PC-9 (cell line): ENCODE data around the gene ZC3H14.

Source experiments
- EZH2 ChIP-seq: fragments of 200-600 bp; sonication (generic); IDR thresholded peaks from 2 replicates; pipeline ENCODE4 v1.8.0; 2017; ENCODE audit warnings: antibody characterized with exemption, low read depth
- TF ChIP-seq, protein P1 (sequence below): fragments of 200-600 bp; sonication (generic); conservative IDR thresholded peaks from 2 replicates; pipeline ENCODE4 v1.6.1; 2017; ENCODE audit warnings: mixed run types, antibody characterized with exemption, mild to moderate bottlenecking, moderate library complexity

DNA sequence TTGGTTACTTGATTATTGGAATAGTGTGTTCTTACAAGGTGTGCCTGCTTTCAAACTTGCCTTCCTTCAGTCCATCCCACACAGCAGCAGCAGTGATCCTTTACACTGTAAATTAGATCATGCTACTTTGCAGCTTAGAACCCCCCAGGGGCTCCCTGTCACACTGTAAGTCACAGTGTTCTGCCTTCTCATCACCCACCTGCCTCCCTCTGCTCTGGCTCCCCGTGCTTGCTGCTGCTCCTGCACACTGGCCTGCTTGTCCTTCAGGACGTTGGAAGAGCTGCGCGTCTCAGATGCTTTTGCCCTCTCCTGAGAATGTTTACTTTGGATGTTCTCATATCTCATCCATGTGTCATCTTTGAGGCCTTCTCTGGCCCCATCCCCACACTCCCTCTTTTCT lies 27.3 kb downstream of the ZC3H14 start:
- TF ChIP-seq, protein P1, sequence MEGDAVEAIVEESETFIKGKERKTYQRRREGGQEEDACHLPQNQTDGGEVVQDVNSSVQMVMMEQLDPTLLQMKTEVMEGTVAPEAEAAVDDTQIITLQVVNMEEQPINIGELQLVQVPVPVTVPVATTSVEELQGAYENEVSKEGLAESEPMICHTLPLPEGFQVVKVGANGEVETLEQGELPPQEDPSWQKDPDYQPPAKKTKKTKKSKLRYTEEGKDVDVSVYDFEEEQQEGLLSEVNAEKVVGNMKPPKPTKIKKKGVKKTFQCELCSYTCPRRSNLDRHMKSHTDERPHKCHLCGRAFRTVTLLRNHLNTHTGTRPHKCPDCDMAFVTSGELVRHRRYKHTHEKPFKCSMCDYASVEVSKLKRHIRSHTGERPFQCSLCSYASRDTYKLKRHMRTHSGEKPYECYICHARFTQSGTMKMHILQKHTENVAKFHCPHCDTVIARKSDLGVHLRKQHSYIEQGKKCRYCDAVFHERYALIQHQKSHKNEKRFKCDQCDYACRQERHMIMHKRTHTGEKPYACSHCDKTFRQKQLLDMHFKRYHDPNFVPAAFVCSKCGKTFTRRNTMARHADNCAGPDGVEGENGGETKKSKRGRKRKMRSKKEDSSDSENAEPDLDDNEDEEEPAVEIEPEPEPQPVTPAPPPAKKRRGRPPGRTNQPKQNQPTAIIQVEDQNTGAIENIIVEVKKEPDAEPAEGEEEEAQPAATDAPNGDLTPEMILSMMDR = no peak
- no peak for TF ChIP-seq EZH2
